NT2/D1 (cell line): ENCODE results near the gene FBXW7.
"Not testable (repeated sequence)": the region's sequence is repeated elsewhere in the genome, so short reads cannot be mapped to it uniquely, and the experiment has no call there.

Experiments
- SUZ12 ChIP-seq: IDR thresholded peaks from 2 replicates; pipeline ENCODE4 v1.6.1; 2011; ENCODE audit not compliant: insufficient read length, insufficient read depth; ENCODE audit errors: extremely low read depth
- ZNF274 ChIP-seq: IDR thresholded peaks from 2 replicates; pipeline ENCODE4 v1.6.1; 2011; ENCODE audit warnings: mild to moderate bottlenecking, low read depth, low read length

DNA sequence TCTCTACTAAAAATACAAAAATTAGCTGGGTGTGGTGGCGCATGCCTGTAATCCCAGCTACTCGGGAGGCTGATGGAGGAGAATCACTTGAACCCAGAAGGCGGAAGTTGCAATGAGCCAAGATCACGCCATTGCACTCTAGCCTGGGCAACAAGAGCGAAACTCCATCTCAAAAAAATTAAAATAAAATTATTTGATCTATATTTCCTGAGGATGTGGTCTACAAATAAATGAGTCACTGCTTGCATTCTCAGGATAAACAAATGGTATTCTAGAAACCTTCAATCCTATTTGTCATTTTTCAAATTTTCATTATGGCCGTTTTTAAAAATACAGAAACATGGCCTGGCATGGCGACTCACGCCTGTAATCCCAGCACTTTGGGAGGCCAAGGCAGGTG is 8.6 kb upstream of the FBXW7 start:
- not testable (repeated sequence) for TF ChIP-seq ZNF274, SUZ12
